HG03064 (cell line): ENCODE results near the gene UBL4B.

ENCODE experiments used
- ATAC-seq: cut with Tn5 transposase; IDR thresholded peaks from one replicate; pipeline ENCODE4 v1.9.1; 2021; ENCODE audit warnings: low read depth; ENCODE audit not compliant: unreplicated experiment

Gene UBL4B

GRCh38 chr1:110084227-110085078 lies 27.8 kb upstream of the UBL4B start:
- no peak for ATAC-seq

GRCh38 chr1:110085671-110086070 lies 26.6 kb upstream of the UBL4B start:
- no peak for ATAC-seq

- ATAC-seq = no peak
Observed at GRCh38 chr1:110086961-110087360, 25.3 kb upstream of the UBL4B start.

GRCh38 chr1:110087812-110088738 lies 24.2 kb upstream of the UBL4B start:
- no peak for ATAC-seq

DNA sequence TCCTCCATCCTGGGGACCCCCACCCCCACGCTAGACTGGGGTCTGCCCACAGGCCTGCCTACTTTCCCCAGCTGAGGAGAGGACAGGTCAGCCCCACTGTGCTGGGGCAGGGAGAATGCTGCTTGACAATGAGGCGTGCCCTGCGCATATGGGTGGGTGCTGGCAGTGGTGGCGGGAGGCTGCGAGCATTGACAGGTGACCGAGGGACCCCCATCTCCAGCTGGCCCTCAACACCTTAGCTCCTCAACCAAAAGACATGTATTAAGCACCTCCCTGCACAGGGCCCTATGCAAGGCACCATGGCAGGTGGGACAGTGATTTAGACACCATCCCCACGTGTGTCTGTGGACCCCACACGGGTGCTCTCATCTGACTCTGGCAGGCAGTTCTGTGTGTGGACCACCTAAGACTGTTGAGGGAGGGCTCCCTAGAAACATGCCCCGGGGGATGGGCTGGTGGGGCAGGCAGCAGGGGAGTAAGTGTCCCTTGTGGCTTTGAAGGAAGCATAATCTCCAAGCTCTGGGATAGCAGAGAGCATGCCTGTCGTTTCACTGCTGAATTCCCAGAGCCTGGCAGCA lies 23.4 kb upstream of the UBL4B start:
- no peak for ATAC-seq

DNA sequence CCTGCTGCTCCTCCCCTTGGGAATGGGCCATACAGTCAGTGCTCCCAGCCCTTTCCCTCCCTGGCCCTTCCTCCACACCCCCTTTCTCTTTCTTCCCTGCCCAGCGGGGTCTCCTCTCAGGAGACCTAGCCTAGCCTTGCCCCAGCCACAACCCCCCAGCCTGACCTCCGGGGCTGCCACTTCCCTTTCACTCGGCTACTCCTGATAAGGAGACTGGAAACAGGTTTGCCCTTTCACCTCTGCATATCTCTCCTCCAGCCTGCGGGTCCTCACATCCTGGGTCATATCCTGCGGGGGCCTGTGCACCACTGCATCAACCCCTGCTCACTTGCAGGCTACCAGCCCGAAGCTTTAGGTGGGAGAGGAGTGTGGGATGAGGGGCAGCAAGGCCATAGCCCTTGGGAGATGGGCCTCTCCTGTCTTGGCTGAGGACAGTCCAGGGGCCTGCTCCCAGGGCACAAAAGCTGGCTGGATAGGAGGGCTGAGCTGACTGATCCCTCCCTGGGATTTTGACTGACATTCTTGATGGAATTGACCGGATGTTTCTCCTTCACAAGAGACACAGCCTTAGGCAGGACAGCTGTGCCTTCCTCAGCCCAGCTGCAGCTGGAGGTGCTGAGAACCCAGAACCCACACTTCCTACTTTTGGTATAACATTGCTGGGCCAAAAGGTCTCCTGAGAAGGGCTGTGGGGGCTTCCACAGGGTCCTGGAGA lies 22.5 kb upstream of the UBL4B start:
- no peak for ATAC-seq

DNA sequence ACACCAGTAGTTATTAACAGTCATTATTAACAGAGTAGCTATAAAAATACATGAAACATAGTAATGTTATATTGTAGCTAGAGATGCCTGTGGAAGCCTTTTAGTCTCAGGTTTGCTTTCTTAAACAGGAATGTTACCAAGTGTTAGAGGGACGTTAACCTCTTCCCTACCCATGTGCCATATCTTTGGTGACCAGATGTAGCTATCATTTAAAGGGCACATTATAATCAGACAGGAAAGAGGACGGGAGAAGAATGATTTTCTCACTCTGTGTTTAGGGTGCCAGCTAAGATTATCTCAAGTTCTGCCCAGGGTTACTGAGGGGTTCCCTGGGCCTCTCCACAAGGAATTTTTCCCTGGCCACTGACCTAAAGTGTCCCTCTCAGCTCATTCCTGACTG lies 20.9 kb upstream of the UBL4B start:
- ATAC-seq = no peak

DNA sequence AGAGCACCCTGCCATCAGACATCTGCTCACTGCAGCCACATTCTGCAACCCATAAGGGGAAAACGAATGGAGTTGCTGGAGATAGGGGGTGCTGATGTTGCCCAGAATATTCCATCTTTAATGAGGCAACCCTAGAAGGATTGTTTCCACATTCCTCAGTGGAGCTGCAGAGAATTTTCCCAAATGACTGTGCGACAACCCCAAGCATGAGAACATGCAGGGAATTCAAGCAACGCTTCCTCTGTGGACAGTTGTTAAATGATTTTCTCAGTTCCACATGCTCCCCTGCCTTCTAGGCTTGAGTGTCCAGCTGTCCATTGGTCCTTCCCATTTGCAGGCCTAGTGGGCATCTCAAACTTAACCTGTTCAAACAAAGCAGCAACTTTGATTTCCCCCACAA lies 20.5 kb upstream of the UBL4B start:
- ATAC-seq = no peak

DNA sequence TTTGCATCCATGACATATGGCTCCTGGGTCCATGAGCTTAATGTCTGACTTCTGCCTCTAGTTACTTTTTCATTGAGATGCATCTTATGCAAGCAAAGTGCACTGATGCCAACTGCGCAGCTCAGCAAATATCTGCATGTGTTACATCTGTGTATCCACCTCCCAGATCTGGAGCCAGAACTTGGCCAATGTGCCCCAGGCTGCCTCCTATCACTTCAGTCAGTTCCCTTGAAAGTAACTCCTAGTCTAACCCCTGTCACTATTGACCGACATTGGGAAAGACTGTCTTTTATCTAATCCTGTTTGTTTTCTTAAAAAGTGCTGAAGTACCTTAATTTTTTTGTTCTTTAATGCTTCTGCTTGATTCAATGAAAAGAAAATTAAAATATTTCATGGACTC lies 19.3 kb upstream of the UBL4B start:
- no peak for ATAC-seq

- no peak for ATAC-seq
Observed at GRCh38 chr1:110094931-110095654, 17.1 kb upstream of the UBL4B start.

- no peak for ATAC-seq
Observed at GRCh38 chr1:110097507-110098221, 14.6 kb upstream of the UBL4B start.

GRCh38 chr1:110098222-110099026 lies 13.8 kb upstream of the UBL4B start:
- ATAC-seq = no peak

GRCh38 chr1:110100335-110100734 lies 11.9 kb upstream of the UBL4B start:
- ATAC-seq = no peak

DNA sequence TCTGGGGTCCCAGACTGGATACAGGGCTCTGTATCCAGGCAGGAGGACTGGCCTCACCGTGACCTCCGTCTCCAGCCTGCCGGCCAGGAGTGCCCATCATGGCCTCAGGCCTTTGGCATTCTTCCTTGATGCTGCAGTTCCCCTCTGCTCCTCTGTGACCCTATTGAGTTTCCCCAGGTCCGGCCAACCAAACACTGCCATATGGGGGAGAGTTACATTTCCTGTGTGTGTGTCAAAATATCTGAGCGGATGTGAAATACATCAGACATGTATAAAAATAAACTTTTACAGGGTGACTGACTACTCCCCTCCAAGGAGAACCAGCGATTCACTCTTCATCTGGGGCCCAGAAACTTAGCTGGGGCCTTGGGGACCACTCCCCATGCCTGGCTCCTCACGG lies 10.2 kb upstream of the UBL4B start:
- no peak for ATAC-seq

DNA sequence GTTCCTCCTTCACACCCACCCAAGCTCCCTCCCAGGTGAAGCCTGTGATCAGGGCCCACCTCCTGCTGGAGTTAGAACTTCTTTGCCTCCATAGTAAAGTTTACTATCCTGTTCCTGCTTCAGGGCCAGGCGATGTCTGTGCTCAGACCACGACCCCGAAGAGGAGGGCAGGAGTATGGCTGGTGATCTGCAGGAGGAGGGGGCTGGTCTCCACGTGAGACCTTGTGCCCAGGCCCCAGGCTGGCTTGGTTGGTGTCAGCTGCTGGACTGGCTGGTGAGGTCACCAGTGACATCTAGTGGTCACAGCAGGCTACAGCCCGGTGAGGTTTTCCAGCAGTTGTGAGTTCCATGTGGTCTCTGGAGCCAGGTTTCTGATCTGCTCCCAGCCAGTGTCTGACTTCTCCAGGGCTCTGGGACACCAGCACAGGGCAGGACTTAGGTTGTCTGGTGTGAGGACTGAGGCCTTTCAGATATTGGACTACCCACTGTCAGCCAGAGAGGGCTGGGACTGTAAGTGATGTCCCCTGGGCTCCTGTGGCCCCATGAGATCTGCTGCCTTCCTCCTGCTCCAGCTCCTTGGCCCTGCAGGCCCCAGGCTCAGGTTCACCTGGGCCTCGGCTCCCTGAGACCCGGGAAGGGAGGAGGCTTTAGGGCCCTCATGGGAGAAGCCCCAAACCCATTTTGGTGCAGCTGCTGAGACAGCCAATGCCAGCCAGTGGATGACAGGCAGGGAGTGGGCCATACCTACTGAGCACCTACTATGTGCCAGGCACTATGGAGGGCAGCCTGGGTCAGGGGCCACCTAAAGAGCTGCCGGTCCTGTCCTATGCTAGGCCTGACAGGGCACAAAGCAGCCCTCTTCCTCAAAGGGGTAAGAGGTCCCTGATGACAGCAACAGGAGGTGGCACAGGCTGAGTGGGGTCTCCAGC lies 6.0 kb upstream of the UBL4B start:
- no peak for ATAC-seq

- no peak for ATAC-seq
Observed at GRCh38 chr1:110107867-110108469, 4.3 kb upstream of the UBL4B start.

DNA sequence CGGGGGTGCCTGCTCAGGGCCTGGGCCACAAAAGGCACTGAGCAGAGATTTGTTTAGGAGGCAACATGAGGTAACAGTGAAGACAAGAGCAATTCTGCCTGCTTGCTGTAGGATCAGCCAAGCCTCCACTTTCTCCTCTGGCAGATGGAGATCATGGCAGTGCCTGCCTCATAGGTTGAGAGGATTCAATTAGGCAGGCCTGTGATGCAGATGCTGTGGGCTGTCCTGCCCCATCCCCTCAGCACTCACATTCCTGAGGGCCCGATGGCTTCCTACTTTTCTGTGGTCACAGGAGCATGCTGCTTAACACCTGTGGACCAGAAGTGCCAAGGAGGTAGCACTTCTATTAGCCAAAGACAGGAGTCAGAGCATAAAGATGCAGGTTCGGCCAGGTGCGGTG lies 1.2 kb upstream of the UBL4B start:
- ATAC-seq = no peak
